ENCODE results near the gene ARF3. TPM values are rescaled to one million over a fixed set of nuclear protein-coding genes. Genes with fewer than 3 reads are reported as not detected.

ARF3 gene
- total and polyA plus RNA-seq, 2 of the 13 experiments (the other 11 are each of a cell fraction or from before 2014, with no cell fraction given), result 53.8 to 57.9 TPM

GRCh38 chr12:48997719-48998496, 40.6 kb upstream of the ARF3 start (continued):
- TF ChIP-seq ATAD3A (CRISPR knock-in tag; IDR thresholded peaks at IDR 0.05) (no peak), ZNF333 (CRISPR knock-in tag; IDR thresholded peaks at IDR 0.05; ENCODE audit: borderline replicate concordance) (0 out of 2 replicates have a peak, but pooled peaks have one; percentile 7), ZNF784 (CRISPR knock-in tag; IDR thresholded peaks at IDR 0.05; ENCODE audit: borderline replicate concordance) (no peak), ZNF749 (CRISPR knock-in tag; IDR thresholded peaks at IDR 0.05; ENCODE audit: borderline replicate concordance) (peak; percentile 33; the same call in 1 of the 2 replicates), ZNF414 (CRISPR knock-in tag; IDR thresholded peaks at IDR 0.05) (0 out of 2 replicates have a peak, but pooled peaks have one; percentile 7), ZNF670 (CRISPR knock-in tag; IDR thresholded peaks at IDR 0.05; ENCODE audit: borderline replicate concordance) (no peak), ETV5 (CRISPR knock-in tag; IDR thresholded peaks at IDR 0.05; ENCODE audit: borderline replicate concordance) (no peak), ZNF777 (CRISPR knock-in tag; IDR thresholded peaks at IDR 0.05) (peak; percentile 99), DBP (CRISPR knock-in tag; IDR thresholded peaks at IDR 0.05; ENCODE audit: not compliant biosample characterization) (peak; percentile 3), ZNF839 (CRISPR knock-in tag; IDR thresholded peaks at IDR 0.05; ENCODE audit: borderline replicate concordance) (no peak), ZFP1 (CRISPR knock-in tag; IDR thresholded peaks at IDR 0.05) (no peak), YEATS4 (CRISPR knock-in tag; IDR thresholded peaks at IDR 0.05; ENCODE audit: borderline replicate concordance) (peak; percentile 31; the same call in 1 of the 2 replicates), ZBTB14 (CRISPR knock-in tag; IDR thresholded peaks at IDR 0.05) (0 out of 2 replicates have a peak, but pooled peaks have one; percentile 20), ZNF574 (CRISPR knock-in tag; IDR thresholded peaks at IDR 0.05) (peak; percentile 37), HNRNPUL1 (IDR thresholded peaks at IDR 0.05; ENCODE audit: low read depth, low read length) (no peak), CCDC6 (CRISPR knock-in tag; IDR thresholded peaks at IDR 0.05) (peak; percentile 61; the same call in 1 of the 2 replicates), RFXAP (CRISPR knock-in tag; IDR thresholded peaks at IDR 0.05; ENCODE audit: borderline replicate concordance) (no peak), NFIB (CRISPR knock-in tag; IDR thresholded peaks at IDR 0.05; ENCODE audit: borderline replicate concordance) (no peak)

Measured in HepG2 (cell line).